ENCODE results near the gene FGD2. TPM values are rescaled to one million over a fixed set of nuclear protein-coding genes. Genes with fewer than 3 reads are reported as not detected.
A peak's percentile ranks its signal among the peaks of the same experiment; 100 is the strongest.

Gene FGD2
- polyA plus RNA-seq, 1 donor from 2014 or later, result not detected

DNA sequence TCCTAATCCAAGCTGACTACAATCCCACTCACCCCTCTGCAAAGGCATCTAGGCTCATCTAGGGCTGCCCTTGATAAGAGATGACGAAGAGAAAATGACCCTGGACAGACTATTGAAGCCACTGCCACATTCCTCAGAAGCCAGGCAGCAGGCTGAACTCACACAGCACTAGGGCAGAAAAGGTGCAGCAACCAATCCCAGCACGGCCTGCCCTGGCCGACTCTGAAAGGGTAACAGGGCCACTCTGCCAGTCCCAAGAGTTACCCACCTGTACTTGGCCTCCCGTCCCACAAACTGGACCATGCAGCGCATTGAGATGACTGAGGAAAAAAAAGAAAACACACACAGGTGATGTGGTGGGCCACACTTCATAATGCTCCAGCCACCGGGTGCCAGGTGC lies 28.5 kb upstream of the FGD2 start:
- Histone ChIP-seq H3F3A (ENCODE audit: insufficient read depth, low read length, poor library complexity, severe bottlenecking) (no peaks in the 10 kb centered on the region), H3K36me3 (ENCODE audit: insufficient read depth, low read length) (no peaks in the 10 kb centered on the region), H3K9ac (ENCODE audit: low read length) (no peak overlapping the region), H4K20me1 (ENCODE audit: insufficient read depth) (peaks cover 7% of the 10 kb centered on the region), H3K4me3 (ENCODE audit: low read length) (no peak overlapping the region), H3K27ac (ENCODE audit: low read length) (no peak overlapping the region), H3K9me3 (ENCODE audit: low read length) (no peaks in the 10 kb centered on the region), H3K79me2 (replicated peaks; ENCODE audit: insufficient read depth, low read length) (peaks cover 12% of the 10 kb centered on the region), H3K27me3 (ENCODE audit: insufficient read depth, low read depth, low read length) (no peaks in the 10 kb centered on the region), H3K9me2 (ENCODE audit: insufficient read depth, low read length) (no peaks in the 10 kb centered on the region), H2AFZ (ENCODE audit: low read depth, low read length) (no peak overlapping the region), H3K4me2 (ENCODE audit: low read length) (no peak overlapping the region)
- no peak for TF ChIP-seq POLR2AphosphoS5 (IDR thresholded peaks at IDR 0.05)
- TF ChIP-seq RAD21 (conservative IDR thresholded peaks at IDR 0.05), result no peak
- TF ChIP-seq, protein P1, sequence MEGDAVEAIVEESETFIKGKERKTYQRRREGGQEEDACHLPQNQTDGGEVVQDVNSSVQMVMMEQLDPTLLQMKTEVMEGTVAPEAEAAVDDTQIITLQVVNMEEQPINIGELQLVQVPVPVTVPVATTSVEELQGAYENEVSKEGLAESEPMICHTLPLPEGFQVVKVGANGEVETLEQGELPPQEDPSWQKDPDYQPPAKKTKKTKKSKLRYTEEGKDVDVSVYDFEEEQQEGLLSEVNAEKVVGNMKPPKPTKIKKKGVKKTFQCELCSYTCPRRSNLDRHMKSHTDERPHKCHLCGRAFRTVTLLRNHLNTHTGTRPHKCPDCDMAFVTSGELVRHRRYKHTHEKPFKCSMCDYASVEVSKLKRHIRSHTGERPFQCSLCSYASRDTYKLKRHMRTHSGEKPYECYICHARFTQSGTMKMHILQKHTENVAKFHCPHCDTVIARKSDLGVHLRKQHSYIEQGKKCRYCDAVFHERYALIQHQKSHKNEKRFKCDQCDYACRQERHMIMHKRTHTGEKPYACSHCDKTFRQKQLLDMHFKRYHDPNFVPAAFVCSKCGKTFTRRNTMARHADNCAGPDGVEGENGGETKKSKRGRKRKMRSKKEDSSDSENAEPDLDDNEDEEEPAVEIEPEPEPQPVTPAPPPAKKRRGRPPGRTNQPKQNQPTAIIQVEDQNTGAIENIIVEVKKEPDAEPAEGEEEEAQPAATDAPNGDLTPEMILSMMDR (IDR thresholded peaks at IDR 0.05; ENCODE audit: poor library complexity, severe bottlenecking), result no peak
- no peak for TF ChIP-seq SMC3 (conservative IDR thresholded peaks at IDR 0.05; ENCODE audit: poor library complexity)

- peaks cover 7% of the 10 kb centered on the region for H4K20me1 ChIP-seq (ENCODE audit: insufficient read depth)
- H3K27me3 ChIP-seq (ENCODE audit: insufficient read depth, low read depth, low read length), result no peaks in the 10 kb centered on the region
- H3K9me3 ChIP-seq (ENCODE audit: low read length), result no peaks in the 10 kb centered on the region
- H3F3A ChIP-seq (ENCODE audit: insufficient read depth, low read length, poor library complexity, severe bottlenecking), result no peaks in the 10 kb centered on the region
- no peak for TF ChIP-seq TAF1 (IDR thresholded peaks at IDR 0.05; ENCODE audit: low read depth)
- no peak for TF ChIP-seq RAD21 (conservative IDR thresholded peaks at IDR 0.05)
- TF ChIP-seq, protein P2, sequence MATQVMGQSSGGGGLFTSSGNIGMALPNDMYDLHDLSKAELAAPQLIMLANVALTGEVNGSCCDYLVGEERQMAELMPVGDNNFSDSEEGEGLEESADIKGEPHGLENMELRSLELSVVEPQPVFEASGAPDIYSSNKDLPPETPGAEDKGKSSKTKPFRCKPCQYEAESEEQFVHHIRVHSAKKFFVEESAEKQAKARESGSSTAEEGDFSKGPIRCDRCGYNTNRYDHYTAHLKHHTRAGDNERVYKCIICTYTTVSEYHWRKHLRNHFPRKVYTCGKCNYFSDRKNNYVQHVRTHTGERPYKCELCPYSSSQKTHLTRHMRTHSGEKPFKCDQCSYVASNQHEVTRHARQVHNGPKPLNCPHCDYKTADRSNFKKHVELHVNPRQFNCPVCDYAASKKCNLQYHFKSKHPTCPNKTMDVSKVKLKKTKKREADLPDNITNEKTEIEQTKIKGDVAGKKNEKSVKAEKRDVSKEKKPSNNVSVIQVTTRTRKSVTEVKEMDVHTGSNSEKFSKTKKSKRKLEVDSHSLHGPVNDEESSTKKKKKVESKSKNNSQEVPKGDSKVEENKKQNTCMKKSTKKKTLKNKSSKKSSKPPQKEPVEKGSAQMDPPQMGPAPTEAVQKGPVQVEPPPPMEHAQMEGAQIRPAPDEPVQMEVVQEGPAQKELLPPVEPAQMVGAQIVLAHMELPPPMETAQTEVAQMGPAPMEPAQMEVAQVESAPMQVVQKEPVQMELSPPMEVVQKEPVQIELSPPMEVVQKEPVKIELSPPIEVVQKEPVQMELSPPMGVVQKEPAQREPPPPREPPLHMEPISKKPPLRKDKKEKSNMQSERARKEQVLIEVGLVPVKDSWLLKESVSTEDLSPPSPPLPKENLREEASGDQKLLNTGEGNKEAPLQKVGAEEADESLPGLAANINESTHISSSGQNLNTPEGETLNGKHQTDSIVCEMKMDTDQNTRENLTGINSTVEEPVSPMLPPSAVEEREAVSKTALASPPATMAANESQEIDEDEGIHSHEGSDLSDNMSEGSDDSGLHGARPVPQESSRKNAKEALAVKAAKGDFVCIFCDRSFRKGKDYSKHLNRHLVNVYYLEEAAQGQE (IDR thresholded peaks at IDR 0.05; ENCODE audit: borderline replicate concordance), result no peak
- TF ChIP-seq EP300 (conservative IDR thresholded peaks at IDR 0.05; ENCODE audit: poor library complexity, severe bottlenecking), result no peak
- TF ChIP-seq, protein P1 (IDR thresholded peaks at IDR 0.05; ENCODE audit: poor library complexity, severe bottlenecking), result peak; percentile 18
- no peak for TF ChIP-seq EZH2 (IDR thresholded peaks at IDR 0.05; ENCODE audit: borderline replicate concordance, insufficient read depth, low read length, poor library complexity, severe bottlenecking)
- peak; percentile 23 for TF ChIP-seq SMC3 (conservative IDR thresholded peaks at IDR 0.05; ENCODE audit: poor library complexity)
- no peak overlapping the region for H3K27ac ChIP-seq (ENCODE audit: low read length)
- no peaks in the 10 kb centered on the region for H3K36me3 ChIP-seq (ENCODE audit: insufficient read depth, low read length)
- no peak overlapping the region for H2AFZ ChIP-seq (ENCODE audit: low read depth, low read length)
- no peak overlapping the region for H3K9ac ChIP-seq (ENCODE audit: low read length)
- no peak overlapping the region for H3K4me3 ChIP-seq (ENCODE audit: low read length)
- no peaks in the 10 kb centered on the region for H3K9me2 ChIP-seq (ENCODE audit: insufficient read depth, low read length)
- H3K79me2 ChIP-seq (replicated peaks; ENCODE audit: insufficient read depth, low read length), result peaks cover 14% of the 10 kb centered on the region
- no peak overlapping the region for H3K4me2 ChIP-seq (ENCODE audit: low read length)
These were observed 27.9 kb upstream of the FGD2 start for GRCh38 chr6:36977470-36977941.

All from neural cell (in vitro differentiated cells).